ENCODE results near the gene XRCC3.
A peak's percentile ranks its signal among the peaks of the same experiment; 100 is the strongest.

XRCC3 gene

DNA sequence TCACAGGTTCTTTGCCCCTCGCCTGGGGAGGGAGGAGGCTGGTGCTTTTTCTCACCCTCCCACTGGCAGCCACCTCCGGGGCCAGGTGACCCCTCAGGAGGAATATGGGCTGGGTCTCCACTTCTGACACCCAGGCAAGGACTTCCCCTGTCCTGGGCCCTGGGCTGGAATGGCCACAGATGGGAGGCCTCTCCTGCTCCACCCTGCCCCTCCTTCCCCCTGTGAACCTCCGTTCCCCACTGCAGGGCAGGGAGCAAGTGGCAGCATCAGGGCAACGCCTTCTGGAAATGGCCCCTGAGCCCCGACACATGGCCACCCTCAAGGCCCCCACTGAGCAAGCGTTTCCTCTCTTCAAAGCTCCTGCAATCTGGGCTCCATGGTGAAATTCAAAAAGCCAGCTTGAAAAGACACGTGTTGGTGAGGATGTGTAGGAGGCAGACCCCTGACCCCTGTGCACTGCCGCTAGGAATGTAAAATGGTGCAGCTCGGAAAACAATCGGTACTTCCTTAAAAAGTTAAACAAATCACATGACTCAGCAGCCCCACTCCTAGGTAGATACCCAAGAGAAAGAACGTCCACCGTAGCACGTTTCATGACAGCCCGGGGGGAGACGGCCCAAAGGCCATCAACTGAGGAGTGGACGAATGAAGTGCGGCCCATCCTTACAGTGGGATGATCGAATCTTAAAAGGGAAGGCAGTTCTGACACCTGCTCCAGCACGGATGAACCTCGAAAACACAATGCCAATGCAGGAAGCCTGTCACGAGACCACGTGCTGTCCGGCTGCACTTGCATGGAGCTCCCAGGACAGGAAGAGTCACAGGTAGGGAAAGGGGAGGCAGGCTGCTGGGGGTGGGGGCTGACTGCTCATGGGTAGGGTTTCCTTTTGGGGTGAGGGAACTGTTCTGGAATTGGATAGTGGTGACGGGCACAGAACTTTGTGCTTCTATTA, 11.5 kb downstream of the XRCC3 start:
- Histone ChIP-seq H3K9ac (ENCODE audit: insufficient read length) (no peak overlapping the region), H3K27ac (peak overlapping the region; percentile 82), H3K4me3 (no peak overlapping the region), H3K9me3 (ENCODE audit: low read depth, low read length) (no peaks in the 10 kb centered on the region), H3K36me3 (ENCODE audit: insufficient read depth, low read length) (peaks cover 73% of the 10 kb centered on the region)
- no peak for TF ChIP-seq FOXP2 (optimal IDR thresholded peaks at IDR 0.05; ENCODE audit: control extremely low read depth, extremely low read length, insufficient read depth)
- no peak for TF ChIP-seq POLR2AphosphoS5 (IDR thresholded peaks at IDR 0.05; ENCODE audit: borderline replicate concordance, low read depth, low read length)
- TF ChIP-seq EZH2 (IDR thresholded peaks at IDR 0.05), result no peak
- DNase-seq (ENCODE audit: low read depth, low spot score), result no peak

DNA sequence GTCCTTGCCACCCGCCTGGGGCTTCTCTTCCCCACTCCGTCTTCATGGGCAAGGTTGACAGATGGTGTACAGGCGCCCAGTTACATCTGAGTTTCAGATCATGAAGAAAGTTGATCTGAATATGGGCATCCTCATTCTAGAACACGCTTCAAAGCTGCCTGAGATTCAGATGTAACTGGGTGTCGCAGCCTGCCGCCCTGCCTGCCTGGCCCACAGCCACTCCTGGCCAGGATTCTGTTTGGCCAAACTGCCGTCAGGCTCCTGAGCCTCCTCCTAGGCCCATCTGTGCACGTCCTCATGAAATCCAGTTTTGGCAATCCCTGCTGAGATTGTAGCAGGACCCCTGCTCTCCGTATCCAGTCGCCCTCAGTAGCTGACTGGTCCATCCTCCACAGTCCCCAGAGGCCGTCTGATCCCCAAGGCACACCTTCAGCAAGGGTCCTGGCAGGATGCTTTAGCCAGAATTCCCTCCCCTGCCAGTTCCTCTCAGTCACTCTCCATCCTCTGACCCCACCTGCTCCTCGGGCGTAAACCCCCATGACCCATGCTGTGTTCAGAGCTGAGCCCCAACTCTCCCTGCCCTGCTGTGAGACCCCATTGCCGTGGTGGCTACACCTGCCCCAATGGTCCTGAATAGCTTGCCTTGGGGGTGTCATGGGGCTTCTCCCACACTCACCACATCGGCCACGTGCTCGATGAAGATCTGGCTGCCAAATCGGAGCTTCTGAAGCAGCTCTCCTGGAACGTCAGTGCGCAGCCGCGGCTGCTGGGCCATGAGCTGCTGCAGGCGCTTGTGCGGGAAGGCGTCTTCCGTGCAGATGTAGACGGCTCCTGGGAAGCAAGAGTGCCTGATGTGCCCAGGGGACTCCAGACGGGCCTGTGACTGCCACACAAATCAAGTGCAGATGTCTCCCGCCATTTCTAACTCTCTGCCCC, 12.5 kb downstream of the XRCC3 start:
- Histone ChIP-seq H3K36me3 (ENCODE audit: insufficient read depth, low read length) (peaks cover 75% of the 10 kb centered on the region), H3K4me3 (no peak overlapping the region), H3K27ac (peak overlapping the region; percentile 82), H3K9me3 (ENCODE audit: low read depth, low read length) (no peaks in the 10 kb centered on the region), H3K9ac (ENCODE audit: insufficient read length) (no peak overlapping the region)
- TF ChIP-seq POLR2AphosphoS5 (IDR thresholded peaks at IDR 0.05; ENCODE audit: borderline replicate concordance, low read depth, low read length), result peak; percentile 32; the same call in 1 of the 2 replicates
- no peak for TF ChIP-seq EZH2 (IDR thresholded peaks at IDR 0.05)
- no peak for DNase-seq (ENCODE audit: low read depth, low spot score)

DNA sequence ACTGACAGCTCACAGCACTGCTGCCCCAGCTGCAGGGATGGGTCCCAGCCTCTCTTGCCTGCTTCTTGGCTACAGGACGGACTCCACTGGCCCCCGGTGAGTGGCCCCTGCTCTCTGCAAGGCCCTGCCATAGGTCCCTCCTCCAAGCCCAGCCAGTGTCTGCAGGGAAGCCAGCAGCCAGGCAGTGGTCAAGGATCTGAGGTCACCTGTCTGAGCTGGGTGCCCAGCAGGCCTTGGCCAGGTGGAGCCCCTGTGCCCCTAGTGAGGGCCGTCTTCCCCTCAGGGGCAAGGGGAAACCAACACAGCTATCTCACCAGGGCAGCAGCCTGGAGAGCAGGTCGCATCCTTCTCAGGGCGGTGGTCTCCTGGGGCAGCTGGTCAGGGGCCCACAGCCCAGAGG, 13.2 kb downstream of the XRCC3 start:
- no peak overlapping the region for H3K9ac ChIP-seq (ENCODE audit: insufficient read length)
- no peak overlapping the region for H3K4me3 ChIP-seq
- H3K36me3 ChIP-seq (ENCODE audit: insufficient read depth, low read length), result peaks cover 72% of the 10 kb centered on the region
- TF ChIP-seq EZH2 (IDR thresholded peaks at IDR 0.05) (no peak), POLR2AphosphoS5 (IDR thresholded peaks at IDR 0.05; ENCODE audit: borderline replicate concordance, low read depth, low read length) (no peak)
- H3K27ac ChIP-seq, result no peak overlapping the region
- DNase-seq (ENCODE audit: low read depth, low spot score), result no peak
- no peaks in the 10 kb centered on the region for H3K9me3 ChIP-seq (ENCODE audit: low read depth, low read length)

DNA sequence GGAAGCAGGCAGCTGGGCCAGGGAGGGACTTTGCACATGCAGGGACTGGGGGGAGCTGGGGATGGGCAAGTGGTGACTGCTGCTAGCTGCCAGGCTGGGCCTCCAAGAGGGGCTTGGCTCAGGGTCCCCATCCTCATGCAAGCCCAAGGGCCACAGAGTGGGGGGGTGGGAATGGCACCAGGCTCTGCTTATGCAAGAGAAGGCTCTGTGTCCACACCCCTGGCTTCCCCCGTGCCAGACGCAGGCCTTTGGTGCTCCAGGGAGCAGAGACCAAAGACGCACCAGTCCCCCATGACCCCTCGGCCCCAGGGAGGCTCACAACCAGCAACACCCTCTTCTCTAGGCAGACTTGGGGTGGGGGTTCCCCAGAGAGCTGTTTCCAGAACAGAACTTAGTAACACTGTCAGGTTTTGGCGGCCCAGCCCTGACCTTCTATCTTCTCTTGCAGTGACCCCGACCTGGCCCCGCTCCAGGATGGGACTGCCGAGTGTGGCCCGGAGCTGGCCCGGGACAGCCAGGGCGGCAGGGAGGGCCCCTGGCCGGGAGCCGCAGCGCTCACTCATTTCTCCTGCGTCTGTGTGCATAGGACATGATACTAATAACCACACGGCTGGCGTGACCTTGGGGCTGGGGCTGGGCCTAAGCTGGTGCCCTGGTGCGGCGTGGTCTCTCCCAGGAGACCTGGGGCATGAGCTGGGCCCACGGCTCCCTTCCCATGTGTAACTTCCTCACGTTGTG, 14.3 kb downstream of the XRCC3 start:
- Histone ChIP-seq H3K4me3 (no peak overlapping the region), H3K27ac (peak overlapping the region; percentile 57), H3K36me3 (ENCODE audit: insufficient read depth, low read length) (peaks cover 60% of the 10 kb centered on the region), H3K9me3 (ENCODE audit: low read depth, low read length) (no peaks in the 10 kb centered on the region), H3K9ac (ENCODE audit: insufficient read length) (no peak overlapping the region)
- TF ChIP-seq EZH2 (IDR thresholded peaks at IDR 0.05) (no peak), POLR2AphosphoS5 (IDR thresholded peaks at IDR 0.05; ENCODE audit: borderline replicate concordance, low read depth, low read length) (no peak), FOXP2 (optimal IDR thresholded peaks at IDR 0.05; ENCODE audit: control extremely low read depth, extremely low read length, insufficient read depth) (no peak)
- DNase-seq (ENCODE audit: low read depth, low spot score), result no peak

DNA sequence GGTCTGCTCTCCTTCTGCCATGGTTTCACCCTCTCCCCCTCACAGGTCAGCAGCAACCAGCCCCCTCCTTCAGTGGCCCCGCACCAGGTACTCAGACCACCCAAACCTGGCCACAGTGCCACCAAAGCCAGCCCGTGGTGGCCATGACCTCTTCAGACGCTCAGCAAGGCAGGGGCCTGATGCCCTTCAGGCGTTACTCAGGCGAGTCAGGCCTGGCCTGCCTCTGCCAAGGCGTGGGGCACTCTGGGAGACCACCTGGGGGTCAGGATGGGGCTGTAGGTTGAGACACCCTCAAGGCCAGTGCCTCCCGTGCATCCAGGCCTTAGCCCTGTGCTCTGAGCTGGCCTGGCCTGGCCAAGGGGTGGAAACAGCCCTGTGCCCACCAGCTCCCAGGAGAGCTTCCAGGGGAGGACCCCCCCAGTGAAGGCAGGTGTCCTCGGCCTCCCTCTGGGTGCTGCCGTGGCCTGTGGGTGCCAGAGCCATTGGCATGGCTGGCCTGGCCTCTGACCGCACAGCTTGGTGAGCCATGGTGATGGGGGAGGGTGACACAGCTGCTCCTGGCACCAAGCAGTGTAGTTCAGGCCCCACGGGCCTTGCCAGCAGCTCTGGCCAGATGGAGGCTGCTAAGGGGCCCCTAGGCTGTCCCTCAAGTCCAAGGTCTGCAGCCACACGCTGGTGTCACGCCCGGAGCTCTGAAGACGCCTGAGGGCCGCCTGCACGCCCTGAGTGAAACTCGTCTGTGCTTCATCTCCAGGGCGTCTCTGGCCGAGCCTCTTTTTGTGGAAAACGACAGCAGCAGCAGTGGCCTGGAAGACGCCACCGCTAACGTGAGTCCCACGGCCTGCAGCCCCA, 15.1 kb downstream of the XRCC3 start:
- DNase-seq (ENCODE audit: low read depth, low spot score), result no peak
- TF ChIP-seq FOXP2 (optimal IDR thresholded peaks at IDR 0.05; ENCODE audit: control extremely low read depth, extremely low read length, insufficient read depth) (no peak), POLR2AphosphoS5 (IDR thresholded peaks at IDR 0.05; ENCODE audit: borderline replicate concordance, low read depth, low read length) (peak; percentile 3; the same call in 1 of the 2 replicates)
- no peak overlapping the region for H3K9ac ChIP-seq (ENCODE audit: insufficient read length)
- H3K27ac ChIP-seq, result no peak overlapping the region
- H3K9me3 ChIP-seq (ENCODE audit: low read depth, low read length), result no peaks in the 10 kb centered on the region
- no peak overlapping the region for H3K4me3 ChIP-seq
- peaks cover 52% of the 10 kb centered on the region for H3K36me3 ChIP-seq (ENCODE audit: insufficient read depth, low read length)

DNA sequence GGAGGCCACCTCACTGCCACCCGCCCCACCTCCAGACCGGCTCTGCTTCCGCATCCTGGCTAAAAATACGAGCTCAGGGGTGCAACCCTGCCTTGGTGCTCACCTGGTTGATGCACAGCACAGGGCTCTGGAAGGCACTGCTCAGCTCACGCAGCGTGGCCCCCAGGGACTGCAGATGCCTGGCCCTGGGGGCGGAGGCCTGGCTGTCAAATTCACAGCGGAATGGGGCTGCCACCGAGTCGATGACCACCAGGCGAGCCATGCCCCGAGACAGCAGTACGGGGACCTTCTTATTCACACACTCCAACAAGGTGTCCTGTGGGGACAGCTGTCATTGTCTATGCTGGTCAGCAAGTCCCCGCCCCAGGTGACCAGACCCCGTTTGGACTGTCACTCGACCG, 16.0 kb downstream of the XRCC3 start:
- Histone ChIP-seq H3K9me3 (ENCODE audit: low read depth, low read length) (no peaks in the 10 kb centered on the region), H3K36me3 (ENCODE audit: insufficient read depth, low read length) (peaks cover 52% of the 10 kb centered on the region; the same call in 1 of the 2 replicates), H3K9ac (ENCODE audit: insufficient read length) (no peak overlapping the region), H3K27ac (no peak overlapping the region), H3K4me3 (no peak overlapping the region)
- DNase-seq (ENCODE audit: low read depth, low spot score), result no peak
- TF ChIP-seq EZH2 (IDR thresholded peaks at IDR 0.05), result no peak
- no peak for TF ChIP-seq POLR2AphosphoS5 (IDR thresholded peaks at IDR 0.05; ENCODE audit: borderline replicate concordance, low read depth, low read length)
- TF ChIP-seq FOXP2 (optimal IDR thresholded peaks at IDR 0.05; ENCODE audit: control extremely low read depth, extremely low read length, insufficient read depth), result no peak

Measured in SK-N-MC (cell line).